HK-2 (cell line): ENCODE measurements around the gene PLK5.
"Not testable (repeated sequence)": the region's sequence is repeated elsewhere in the genome, so short reads cannot be mapped to it uniquely, and the experiment has no call there.

ENCODE experiments used
- DNase-seq: peaks from one replicate; pipeline ENCODE4 v3.0.0-alpha.2; 2018; ENCODE audit not compliant: unreplicated experiment

The PLK5 gene

DNA sequence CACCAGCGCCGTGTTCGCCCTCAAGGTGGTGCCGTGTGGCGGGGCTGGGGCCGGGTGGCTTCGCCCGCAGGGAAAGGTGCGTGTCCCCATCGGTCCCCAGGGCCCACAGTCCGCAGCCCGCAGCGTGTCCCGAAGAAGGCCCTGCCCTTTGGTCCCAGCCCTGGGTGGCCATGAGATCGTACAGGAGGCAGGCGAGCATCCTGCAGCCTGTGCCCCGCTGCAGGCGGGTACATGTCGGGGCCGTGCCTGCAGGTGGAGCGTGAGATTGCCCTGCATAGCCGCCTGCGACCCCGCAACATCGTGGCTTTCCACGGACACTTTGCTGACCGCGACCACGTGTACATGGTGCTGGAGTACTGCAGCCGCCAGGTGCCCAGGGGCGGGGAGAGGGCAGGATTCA lies 1.5 kb downstream of the PLK5 start:
- DNase-seq: no peak

GRCh38 chr19:1526066-1526778 lies 2.3 kb downstream of the PLK5 start:
- DNase-seq: no peak

- DNase-seq: no peak
Measured at GRCh38 chr19:1526979-1527649, 3.2 kb downstream of the PLK5 start.

- DNase-seq: no peak
Measured at GRCh38 chr19:1527650-1528309, 3.9 kb downstream of the PLK5 start.

GRCh38 chr19:1528596-1529429 lies 4.9 kb downstream of the PLK5 start:
- DNase-seq: no peak

- DNase-seq: no peak
Measured at GRCh38 chr19:1529430-1529816, 5.5 kb downstream of the PLK5 start.

GRCh38 chr19:1530856-1531255 lies 7.0 kb downstream of the PLK5 start:
- not testable (repeated sequence) for DNase-seq

DNA sequence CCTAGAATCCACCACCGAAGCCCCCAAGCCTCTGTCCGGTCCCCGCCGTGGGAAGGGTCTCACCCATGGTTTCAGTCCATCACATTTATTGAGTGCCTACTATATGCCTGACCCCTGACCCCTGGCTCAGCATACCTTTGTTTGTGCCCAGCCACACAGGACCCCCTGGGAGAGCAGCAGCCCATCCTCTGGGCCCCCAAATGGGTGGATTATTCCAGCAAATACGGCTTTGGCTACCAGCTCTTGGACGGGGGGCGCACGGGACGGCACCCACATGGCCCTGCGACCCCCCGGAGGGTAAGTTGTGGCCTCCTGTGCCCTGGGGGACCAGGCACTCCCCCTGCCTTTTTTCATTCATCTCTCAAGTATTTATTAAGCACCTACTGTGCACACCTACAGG lies 7.7 kb downstream of the PLK5 start:
- DNase-seq: no peak

DNA sequence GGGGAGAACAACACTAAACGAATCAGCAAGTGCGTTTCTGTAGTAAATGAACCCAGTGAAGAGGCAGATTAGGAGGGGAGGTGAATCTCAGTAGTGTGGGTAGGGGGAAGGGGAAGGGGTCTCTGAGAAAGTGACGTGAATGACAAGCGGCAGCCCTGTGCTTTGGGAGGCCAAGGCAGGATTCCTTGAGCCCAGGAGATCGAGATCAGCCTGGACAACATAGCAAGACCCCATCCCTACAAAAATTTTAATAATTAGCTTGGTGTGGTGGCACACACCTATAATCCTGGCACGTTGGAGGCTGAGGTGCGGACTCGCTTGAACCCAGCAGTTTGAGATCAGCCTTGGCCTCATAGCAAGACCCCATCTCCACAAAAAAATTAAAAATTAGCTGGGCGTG lies 8.1 kb downstream of the PLK5 start:
- DNase-seq: no peak

DNA sequence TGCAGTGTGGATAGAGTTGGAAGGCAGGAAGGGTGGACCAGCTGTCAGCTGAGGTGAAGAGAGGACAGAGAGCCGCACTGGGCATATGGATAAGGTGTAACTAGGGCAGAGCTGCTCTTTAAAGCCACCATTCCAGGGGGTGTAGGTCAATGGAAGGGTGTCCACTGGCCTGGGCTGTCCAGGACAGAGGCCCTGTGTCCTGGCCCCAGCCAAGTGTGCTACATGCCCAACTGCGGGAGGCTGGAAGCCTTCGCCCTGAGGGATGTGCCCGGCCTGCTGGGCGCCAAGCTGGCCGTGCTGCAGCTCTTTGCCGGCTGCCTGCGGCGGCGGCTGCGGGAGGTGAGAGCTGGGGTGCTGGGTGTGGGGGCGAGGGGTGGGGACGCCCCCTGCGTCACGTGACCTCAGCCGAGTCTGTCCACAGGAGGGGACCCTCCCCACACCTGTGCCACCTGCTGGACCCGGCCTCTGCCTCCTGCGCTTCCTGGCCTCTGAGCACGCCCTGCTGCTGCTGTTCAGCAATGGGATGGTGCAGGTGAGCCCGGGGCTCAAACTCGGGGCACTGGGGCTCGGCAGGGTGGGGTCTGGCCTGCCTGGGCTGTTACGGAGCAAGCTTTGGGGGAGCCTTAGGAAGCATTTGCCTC lies 9.8 kb downstream of the PLK5 start:
- DNase-seq: no peak

DNA sequence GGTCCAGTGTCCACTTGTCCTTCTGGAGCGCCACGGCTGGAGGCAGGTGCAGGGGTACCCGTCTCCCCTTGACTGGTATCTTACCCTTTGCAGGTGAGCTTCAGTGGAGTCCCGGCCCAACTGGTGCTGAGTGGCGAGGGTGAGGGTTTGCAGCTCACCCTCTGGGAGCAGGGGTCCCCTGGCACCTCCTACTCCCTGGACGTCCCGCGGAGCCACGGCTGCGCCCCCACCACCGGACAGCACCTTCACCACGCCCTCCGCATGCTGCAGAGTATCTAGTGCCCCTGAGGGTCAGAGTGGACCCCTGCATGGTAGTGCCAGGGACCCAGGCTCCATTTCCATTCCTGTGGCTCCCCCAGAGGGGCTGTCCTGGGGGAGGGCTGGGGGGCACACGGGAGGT lies 11.1 kb downstream of the PLK5 start:
- DNase-seq: no peak

DNA sequence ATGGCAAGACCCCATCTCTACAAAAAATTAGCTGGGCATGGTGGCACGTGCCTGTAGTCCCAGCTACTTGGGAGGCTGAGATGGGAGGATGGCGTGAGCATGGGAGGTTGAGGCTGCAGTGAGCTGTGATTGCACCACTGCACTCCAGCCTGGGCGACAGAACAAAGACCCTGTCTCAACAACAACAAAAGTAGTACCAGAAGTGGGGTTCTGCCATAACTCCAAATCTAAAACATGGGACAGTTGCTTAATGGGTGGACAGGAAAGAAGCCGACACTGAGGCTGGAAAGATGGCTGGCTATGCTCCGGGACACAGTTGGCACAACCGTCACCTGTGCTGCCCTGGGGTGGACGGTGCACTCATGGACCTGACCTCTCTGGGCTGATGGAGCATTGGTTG lies 11.8 kb downstream of the PLK5 start:
- not testable (repeated sequence) for DNase-seq

GRCh38 chr19:1538978-1539377 lies 15.1 kb downstream of the PLK5 start:
- no peak for DNase-seq

DNA sequence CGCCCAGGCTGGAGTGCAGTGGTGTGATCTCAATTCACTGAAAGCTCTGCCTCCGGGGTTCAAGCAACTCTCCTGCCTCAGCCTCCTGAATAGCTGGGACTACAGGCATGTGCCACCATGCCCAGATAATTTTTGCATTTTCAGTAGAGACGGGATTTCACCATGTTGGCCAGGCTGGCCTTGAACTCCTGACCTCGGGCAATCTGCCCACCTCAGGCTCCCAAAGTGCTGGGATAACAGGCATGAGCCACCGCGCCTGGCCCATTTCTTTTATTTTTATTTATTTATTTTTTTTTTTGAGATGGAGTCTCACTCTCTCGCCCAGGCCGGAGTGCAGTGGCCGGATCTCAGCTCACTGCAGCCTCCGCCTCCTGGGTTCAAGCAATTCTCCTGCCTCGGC lies 15.9 kb downstream of the PLK5 start:
- not testable (repeated sequence) for DNase-seq

- no peak for DNase-seq
Measured at GRCh38 chr19:1540365-1540925, 16.6 kb downstream of the PLK5 start.

GRCh38 chr19:1549332-1549945 lies 25.6 kb downstream of the PLK5 start:
- DNase-seq: no peak

DNA sequence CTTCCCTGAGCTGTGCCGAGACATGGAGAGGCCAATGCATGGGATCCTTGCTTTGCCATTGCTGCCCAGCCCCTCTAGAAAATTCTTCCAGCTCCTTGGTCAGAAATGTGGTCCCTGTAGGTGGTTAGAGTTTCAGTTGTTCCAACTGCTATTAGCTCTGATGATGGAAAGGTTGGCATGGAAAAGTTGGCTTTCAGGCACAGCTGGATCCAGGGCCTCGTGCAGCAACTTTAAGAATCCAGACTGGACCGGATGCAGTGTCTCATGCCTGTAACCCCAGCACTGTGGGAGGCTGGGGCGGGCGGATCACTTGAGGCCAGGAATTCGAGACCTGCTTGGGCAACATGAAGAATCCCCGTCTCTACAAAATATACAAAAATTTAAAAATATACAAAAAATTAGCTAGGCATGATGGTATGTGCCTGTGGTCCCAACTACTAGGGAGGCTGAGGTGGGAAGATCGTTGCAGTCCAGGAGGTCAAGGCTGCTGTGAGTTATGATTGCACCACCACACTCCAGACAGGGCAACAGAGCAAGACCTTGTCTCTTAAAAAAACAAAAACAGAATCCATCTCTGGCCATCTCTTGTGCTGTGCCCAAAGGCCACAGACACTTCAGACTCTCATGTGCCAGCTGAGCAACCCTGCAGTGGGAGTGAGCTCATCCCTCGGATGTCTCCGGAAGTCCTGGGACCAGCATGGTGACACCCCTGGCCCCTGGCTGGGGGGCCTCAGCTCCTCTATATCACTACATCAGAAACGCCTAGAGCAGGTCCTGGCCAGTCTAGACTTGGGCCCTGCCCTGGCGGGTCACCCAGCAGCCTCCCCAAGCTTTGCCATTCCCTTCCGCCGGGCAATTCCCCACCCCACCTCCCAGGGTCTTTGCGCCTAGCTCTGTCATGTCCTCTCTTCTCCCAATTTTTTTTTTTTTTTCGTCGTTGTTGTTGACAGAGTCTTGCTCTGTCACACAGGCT lies 27.5 kb downstream of the PLK5 start:
- no peak for DNase-seq

GRCh38 chr19:1553415-1553814 lies 29.5 kb downstream of the PLK5 start:
- DNase-seq: no peak

- no peak for DNase-seq
Measured at GRCh38 chr19:1554968-1555367, 31.1 kb downstream of the PLK5 start.
